HG02938 (cell line): ENCODE data around the gene ADO.

Source experiments
- ATAC-seq: cut with Tn5 transposase; IDR thresholded peaks from one replicate; pipeline ENCODE4 v1.9.1; 2021; ENCODE audit warnings: mild to moderate bottlenecking, moderate library complexity; ENCODE audit not compliant: unreplicated experiment

Gene ADO

GRCh38 chr10:62817121-62817765 lies 12.7 kb downstream of the ADO start:
- peak; percentile 10 for ATAC-seq

- peak; percentile 27 for ATAC-seq
These were observed 13.4 kb downstream of the ADO start for GRCh38 chr10:62817766-62818425.

GRCh38 chr10:62818426-62819011 lies 14.0 kb downstream of the ADO start:
- no peak for ATAC-seq

- ATAC-seq: no peak
These were observed 14.8 kb downstream of the ADO start for GRCh38 chr10:62819141-62819920.

- no peak for ATAC-seq
These were observed 16.1 kb downstream of the ADO start for GRCh38 chr10:62820586-62820985.

- no peak for ATAC-seq
These were observed 21.8 kb downstream of the ADO start for GRCh38 chr10:62826273-62826672.

- no peak for ATAC-seq
These were observed 25.1 kb downstream of the ADO start for GRCh38 chr10:62829622-62830021.

- no peak for ATAC-seq
These were observed 26.2 kb downstream of the ADO start for GRCh38 chr10:62830679-62831078.

GRCh38 chr10:62831346-62831745 lies 26.8 kb downstream of the ADO start:
- ATAC-seq: no peak

- no peak for ATAC-seq
These were observed 35.1 kb downstream of the ADO start for GRCh38 chr10:62839590-62839989.

- peak; percentile 77 for ATAC-seq
These were observed 38.5 kb downstream of the ADO start for GRCh38 chr10:62842983-62843382.

GRCh38 chr10:62843600-62843999 lies 39.1 kb downstream of the ADO start:
- ATAC-seq: no peak

GRCh38 chr10:62844280-62845011 lies 39.9 kb downstream of the ADO start:
- ATAC-seq: no peak

GRCh38 chr10:62847433-62847832 lies 42.9 kb downstream of the ADO start:
- ATAC-seq: no peak

GRCh38 chr10:62850646-62851045 lies 46.1 kb downstream of the ADO start:
- ATAC-seq: no peak

GRCh38 chr10:62851442-62851841 lies 46.9 kb downstream of the ADO start:
- ATAC-seq: no peak

- peak; percentile 56 for ATAC-seq
These were observed 48.6 kb downstream of the ADO start for GRCh38 chr10:62852961-62853702.

- ATAC-seq: peak; percentile 13
These were observed 49.2 kb downstream of the ADO start for GRCh38 chr10:62853710-62854109.

GRCh38 chr10:62856021-62856420 lies 51.5 kb downstream of the ADO start:
- no peak for ATAC-seq
